KMS-11 (cell line): ENCODE measurements around the gene TET3.

Experiments
- H2AFZ ChIP-seq: fragments of 200-600 bp; sonication (generic); 2 replicates; pipeline ENCODE4 v1.6.1; 2016; ENCODE audit warnings: antibody characterized with exemption, mixed run types, low read depth
- H3K27ac ChIP-seq: fragments of 200-600 bp; sonication (generic); 2 replicates; pipeline ENCODE4 v1.6.1; 2016; ENCODE audit warnings: mild to moderate bottlenecking, mixed run types
- H3K27me3 ChIP-seq: fragments of 200-600 bp; sonication (generic); 2 replicates; pipeline ENCODE4 v1.6.1; 2017; ENCODE audit warnings: mild to moderate bottlenecking, low read depth, mixed run types, moderate library complexity; ENCODE audit not compliant: insufficient read depth
- H3K36me3 ChIP-seq: fragments of 200-600 bp; sonication (generic); 2 replicates; pipeline ENCODE4 v1.6.1; 2017; ENCODE audit warnings: mild to moderate bottlenecking, mixed run types; ENCODE audit not compliant: insufficient read depth
- H3K4me1 ChIP-seq: fragments of 200-600 bp; sonication (generic); 2 replicates; pipeline ENCODE4 v1.6.1; 2016; ENCODE audit warnings: mild to moderate bottlenecking, low read depth, mixed run types; ENCODE audit not compliant: poor library complexity, severe bottlenecking
- H3K4me2 ChIP-seq: fragments of 200-600 bp; sonication (generic); 2 replicates; pipeline ENCODE4 v1.7.0; 2016; ENCODE audit warnings: mild to moderate bottlenecking, mixed run types
- H3K4me3 ChIP-seq: fragments of 200-600 bp; sonication (generic); IDR thresholded peaks from 2 replicates; pipeline ENCODE4 v1.6.1; 2017; ENCODE audit warnings: low read depth, low read length, mixed read lengths; ENCODE audit not compliant: insufficient read depth
- H3K79me2 ChIP-seq: fragments of 200-600 bp; sonication (generic); 2 replicates; pipeline ENCODE4 v1.6.1; 2016; ENCODE audit warnings: low read depth, mixed run types; ENCODE audit not compliant: insufficient read depth
- H3K9ac ChIP-seq: fragments of 200-600 bp; sonication (generic); 2 replicates; pipeline ENCODE4 v1.6.1; 2016; ENCODE audit warnings: mild to moderate bottlenecking, mixed run types
- H4K20me1 ChIP-seq: fragments of 200-600 bp; sonication (generic); 2 replicates; pipeline ENCODE4 v1.6.1; 2016; ENCODE audit warnings: mild to moderate bottlenecking, mixed run types; ENCODE audit not compliant: insufficient read depth
- CTCF ChIP-seq: fragments of 200-600 bp; sonication (generic); conservative IDR thresholded peaks from 2 replicates; pipeline ENCODE4 v1.6.1; 2017; ENCODE audit warnings: low read depth, mild to moderate bottlenecking, antibody characterized with exemption, low read length, moderate library complexity, mixed read lengths

Gene TET3

DNA sequence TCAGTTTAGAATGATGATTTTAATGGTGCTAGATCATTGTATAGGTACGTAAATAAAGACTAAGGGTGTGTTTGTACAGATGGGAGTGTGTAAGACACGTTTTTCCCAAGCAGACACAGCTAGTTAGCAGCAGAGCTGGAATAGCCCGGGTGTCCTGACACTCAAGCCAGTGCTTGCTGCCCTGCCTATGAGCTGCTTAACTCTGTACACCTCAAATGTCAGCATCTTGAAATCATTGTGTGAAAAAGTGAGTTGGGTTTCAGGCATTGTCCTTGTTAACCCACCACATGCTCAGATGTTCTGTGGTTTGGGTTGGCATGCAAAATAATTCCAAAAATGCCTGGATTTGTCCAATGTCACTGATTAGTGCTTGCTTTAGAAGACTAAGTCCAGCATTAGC, 13.0 kb upstream of the TET3 start:
- peak overlapping the region; percentile 77 for H3K4me2 ChIP-seq
- H2AFZ ChIP-seq, result peak overlapping the region; percentile 61
- no peaks in the 10 kb centered on the region for H3K36me3 ChIP-seq
- H3K9ac ChIP-seq, result no peak overlapping the region; the same call in 1 of the 2 replicates
- no peak overlapping the region for H3K27ac ChIP-seq
- H3K4me3 ChIP-seq, result no peak overlapping the region
- no peaks in the 10 kb centered on the region for H3K79me2 ChIP-seq
- H4K20me1 ChIP-seq, result no peaks in the 10 kb centered on the region
- peaks cover 44% of the 10 kb centered on the region for H3K4me1 ChIP-seq
- no peaks in the 10 kb centered on the region for H3K27me3 ChIP-seq
- no peak for TF ChIP-seq CTCF

GRCh38 chr2:73972846-73973245, 11.9 kb upstream of the TET3 start:
- H3K27me3 ChIP-seq, result no peaks in the 10 kb centered on the region
- no peak overlapping the region for H2AFZ ChIP-seq
- no peak overlapping the region for H3K27ac ChIP-seq
- no peak overlapping the region for H3K4me3 ChIP-seq
- no peak overlapping the region for H3K4me2 ChIP-seq
- peaks cover 37% of the 10 kb centered on the region for H3K4me1 ChIP-seq
- TF ChIP-seq CTCF, result no peak
- no peaks in the 10 kb centered on the region for H4K20me1 ChIP-seq
- H3K9ac ChIP-seq, result no peak overlapping the region
- no peaks in the 10 kb centered on the region for H3K36me3 ChIP-seq
- no peaks in the 10 kb centered on the region for H3K79me2 ChIP-seq

DNA sequence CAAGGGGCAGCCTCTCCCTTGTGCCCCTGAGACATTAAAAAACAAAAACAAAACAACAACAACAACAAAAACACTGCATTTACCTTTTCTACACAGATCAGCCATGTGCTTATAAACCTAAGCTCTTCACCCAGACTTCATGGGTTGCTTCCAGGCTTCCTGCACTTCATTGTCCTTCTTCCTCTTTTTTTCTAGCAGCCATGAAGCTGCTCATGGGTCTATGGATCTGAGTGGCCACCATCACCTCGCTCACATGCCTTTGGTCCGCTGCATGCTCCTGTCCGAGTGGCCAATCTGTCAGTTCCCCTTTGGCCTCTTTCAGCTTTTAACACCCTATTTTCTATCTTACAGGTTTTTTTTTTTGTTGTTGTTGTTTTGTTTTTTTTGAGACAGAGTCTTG, 9.0 kb upstream of the TET3 start:
- Histone ChIP-seq H3K36me3 (no peaks in the 10 kb centered on the region), H3K9ac (no peak overlapping the region), H2AFZ (no peak overlapping the region), H3K27me3 (no peaks in the 10 kb centered on the region), H3K4me3 (no peak overlapping the region), H3K4me2 (no peak overlapping the region), H3K79me2 (no peaks in the 10 kb centered on the region), H3K27ac (no peak overlapping the region), H4K20me1 (no peaks in the 10 kb centered on the region), H3K4me1 (peaks cover 23% of the 10 kb centered on the region)
- TF ChIP-seq CTCF, result no peak

DNA sequence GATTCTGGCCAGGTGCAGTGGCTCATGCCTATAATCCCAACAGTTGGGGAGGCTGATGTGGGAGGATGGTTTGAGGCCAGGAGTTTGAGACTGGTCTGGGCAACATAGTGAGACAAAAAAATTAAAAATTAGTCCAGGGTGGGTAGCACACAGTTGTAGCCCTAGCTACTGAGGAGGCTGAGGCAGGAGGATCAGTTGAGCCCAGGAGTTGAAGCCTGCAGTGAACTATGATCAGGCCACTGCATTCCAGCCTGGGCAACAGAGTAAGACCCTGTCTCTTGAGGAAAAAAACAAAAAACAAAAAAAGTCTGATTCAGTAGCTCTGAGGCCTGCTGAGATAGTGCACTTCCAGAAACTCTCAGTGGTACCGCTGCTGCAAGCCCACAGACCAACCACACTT, 7.9 kb upstream of the TET3 start:
- peaks cover 12% of the 10 kb centered on the region for H3K4me1 ChIP-seq
- no peaks in the 10 kb centered on the region for H3K27me3 ChIP-seq

More for the DNA sequence above, 7.9 kb upstream of the TET3 start:
- Histone ChIP-seq H3K9ac (no peak overlapping the region), H3K4me2 (no peak overlapping the region), H2AFZ (no peak overlapping the region), H3K4me3 (no peak overlapping the region), H4K20me1 (no peaks in the 10 kb centered on the region), H3K36me3 (no peaks in the 10 kb centered on the region), H3K27ac (no peak overlapping the region), H3K79me2 (no peaks in the 10 kb centered on the region)
- TF ChIP-seq CTCF, result no peak
